Embryonic facial prominence (tissue), 1 donor: ENCODE measurements around the gene BMP7.

ENCODE experiments used
- DNase-seq: peaks from one replicate; pipeline ENCODE4 v3.0.0-alpha.2; 2016; ENCODE audit errors: extremely low spot score

BMP7 gene

GRCh38 chr20:57190536-57191264 is 75.7 kb downstream of the BMP7 start:
- no peak for DNase-seq

- DNase-seq: no peak
Measured at GRCh38 chr20:57189713-57190112, 76.7 kb downstream of the BMP7 start.

- no peak for DNase-seq
Measured at GRCh38 chr20:57188576-57189079, 77.8 kb downstream of the BMP7 start.

- no peak for DNase-seq
Measured at GRCh38 chr20:57188056-57188455, 78.4 kb downstream of the BMP7 start.

- no peak for DNase-seq
Measured at GRCh38 chr20:57187068-57187634, 79.3 kb downstream of the BMP7 start.

- no peak for DNase-seq
Measured at GRCh38 chr20:57186192-57186591, 80.2 kb downstream of the BMP7 start.

- DNase-seq: no peak
Measured at GRCh38 chr20:57185188-57185743, 81.2 kb downstream of the BMP7 start.

GRCh38 chr20:57183457-57184009 is 82.9 kb downstream of the BMP7 start:
- no peak for DNase-seq

- DNase-seq: no peak
Measured at GRCh38 chr20:57181639-57182038, 84.8 kb downstream of the BMP7 start.

- no peak for DNase-seq
Measured at GRCh38 chr20:57180954-57181353, 85.5 kb downstream of the BMP7 start.

GRCh38 chr20:57180387-57180786 is 86.1 kb downstream of the BMP7 start:
- no peak for DNase-seq

- DNase-seq: no peak
Measured at GRCh38 chr20:57179265-57179664, 87.2 kb downstream of the BMP7 start.

- no peak for DNase-seq
Measured at GRCh38 chr20:57178582-57179111, 87.8 kb downstream of the BMP7 start.

GRCh38 chr20:57177636-57178280 is 88.7 kb downstream of the BMP7 start:
- DNase-seq: no peak

- DNase-seq: no peak
Measured at GRCh38 chr20:57176842-57177241, 89.6 kb downstream of the BMP7 start.

- no peak for DNase-seq
Measured at GRCh38 chr20:57175397-57176010, 90.9 kb downstream of the BMP7 start.

GRCh38 chr20:57174737-57175136 is 91.7 kb downstream of the BMP7 start:
- no peak for DNase-seq

GRCh38 chr20:57173986-57174385 is 92.5 kb downstream of the BMP7 start:
- DNase-seq: no peak

GRCh38 chr20:57173041-57173440 is 93.4 kb downstream of the BMP7 start:
- DNase-seq: no peak

- DNase-seq: no peak
Measured at GRCh38 chr20:57170343-57170742, 96.1 kb downstream of the BMP7 start.

- no peak for DNase-seq
Measured at GRCh38 chr20:57169162-57169561, 97.3 kb downstream of the BMP7 start.
